Measurements from ENCODE around the gene MAML3. TPM values are rescaled to one million over a fixed set of nuclear protein-coding genes. Genes with fewer than 3 reads are reported as not detected.

Gene MAML3
- total RNA-seq, 1 donor from 2014 or later: 4.4 TPM

- no peak for DNase-seq
These were observed 294.1 kb downstream of the MAML3 start for GRCh38 chr4:139859876-139860275.

GRCh38 chr4:139858436-139859205 is 295.4 kb downstream of the MAML3 start:
- no peak for DNase-seq

GRCh38 chr4:139857977-139858376 is 296.0 kb downstream of the MAML3 start:
- no peak for DNase-seq

- DNase-seq: no peak
These were observed 297.0 kb downstream of the MAML3 start for GRCh38 chr4:139857021-139857420.

- DNase-seq: no peak
These were observed 299.1 kb downstream of the MAML3 start for GRCh38 chr4:139854668-139855403.

- DNase-seq: no peak
These were observed 300.7 kb downstream of the MAML3 start for GRCh38 chr4:139853309-139853708.

GRCh38 chr4:139852612-139853269 is 301.2 kb downstream of the MAML3 start:
- DNase-seq: no peak

- no peak for DNase-seq
These were observed 302.3 kb downstream of the MAML3 start for GRCh38 chr4:139851639-139852038.

- DNase-seq: no peak
These were observed 302.9 kb downstream of the MAML3 start for GRCh38 chr4:139851133-139851532.

- no peak for DNase-seq
These were observed 304.8 kb downstream of the MAML3 start for GRCh38 chr4:139849219-139849618.

GRCh38 chr4:139848028-139848427 is 306.0 kb downstream of the MAML3 start:
- no peak for DNase-seq

- DNase-seq: no peak
These were observed 306.4 kb downstream of the MAML3 start for GRCh38 chr4:139847602-139848001.

- no peak for DNase-seq
These were observed 307.2 kb downstream of the MAML3 start for GRCh38 chr4:139846766-139847165.

- no peak for DNase-seq
These were observed 308.4 kb downstream of the MAML3 start for GRCh38 chr4:139845453-139846093.

GRCh38 chr4:139844459-139845036 is 309.4 kb downstream of the MAML3 start:
- DNase-seq: no peak

GRCh38 chr4:139844057-139844456 is 309.9 kb downstream of the MAML3 start:
- no peak for DNase-seq

- DNase-seq: no peak
These were observed 310.3 kb downstream of the MAML3 start for GRCh38 chr4:139843641-139844040.

GRCh38 chr4:139841464-139842195 is 312.4 kb downstream of the MAML3 start:
- DNase-seq: no peak

GRCh38 chr4:139840773-139841172 is 313.2 kb downstream of the MAML3 start:
- DNase-seq: no peak

GRCh38 chr4:139839403-139840031 is 314.5 kb downstream of the MAML3 start:
- no peak for DNase-seq

GRCh38 chr4:139838811-139839210 is 315.2 kb downstream of the MAML3 start:
- no peak for DNase-seq

Data from occipital lobe (tissue), 2 donors.